Measurements from ENCODE around the gene BUD31. TPM values are rescaled to one million over a fixed set of nuclear protein-coding genes. Genes with fewer than 3 reads are reported as not detected.

BUD31 gene
- polyA plus RNA-seq, 6 donors from 2014 or later, result 129 to 201 (median 182) TPM

GRCh38 chr7:99433158-99433557 lies 24.4 kb downstream of the BUD31 start:
- no peaks in the 10 kb centered on the region for H3K9me3 Mint-ChIP-seq
- H3K4me3 Mint-ChIP-seq, result no peak overlapping the region

GRCh38 chr7:99437946-99438572 lies 29.3 kb downstream of the BUD31 start:
- Mint-ChIP-seq H3K27ac (peak overlapping the region; percentile 20 to 97 (median 90)), H3K27me3 (no peaks in the 10 kb centered on the region), H3K9me3 (no peaks in the 10 kb centered on the region), H3K4me1 (peaks cover 29 to 49% (median 39%) of the 10 kb centered on the region in 3 donors), H3K36me3 (no peaks in the 10 kb centered on the region), H3K4me3 (peak overlapping the region; percentile 95 to 100 (median 98))
- no peak for DNase-seq
- peak in 1 of 2 donors; percentile 17 for ATAC-seq (ENCODE audit: low read depth in 2 of 2)

More at GRCh38 chr7:99433158-99433557, 24.4 kb downstream of the BUD31 start:
- no peak for ATAC-seq (ENCODE audit: low read depth in 2 of 2)
- H3K27ac Mint-ChIP-seq, result no peak overlapping the region
- no peak for DNase-seq
- H3K36me3 Mint-ChIP-seq, result no peaks in the 10 kb centered on the region
- no peaks in the 10 kb centered on the region for H3K27me3 Mint-ChIP-seq
- peaks cover 0 to 14% (median 12%) of the 10 kb centered on the region in 3 donors for H3K4me1 Mint-ChIP-seq

GRCh38 chr7:99438573-99439480 lies 30.1 kb downstream of the BUD31 start, which contains the start of the genes CPSF4 and PTCD1:
Gene CPSF4 (plus strand): TSS chr7:99438943. CDS start chr7:99439083, 140 bp downstream.
Gene PTCD1 (minus strand): TSS chr7:99438798. CDS start chr7:99435242, 3,556 bp downstream.
- H3K4me3 Mint-ChIP-seq, result peak within 1 kb of the TSS; percentile 95 to 100 (median 98)
- H3K9me3 Mint-ChIP-seq, result no peaks in the 10 kb centered on the region
- no peaks in the 10 kb centered on the region for H3K27me3 Mint-ChIP-seq
- H3K36me3 Mint-ChIP-seq, result no peaks in the 10 kb centered on the region
- H3K4me1 Mint-ChIP-seq, result peaks cover 32 to 50% (median 43%) of the 10 kb centered on the region in 3 donors
- DNase-seq (peak; percentile 86), ATAC-seq (ENCODE audit: low read depth in 2 of 2) (peak; percentile 94 to 95)
- H3K27ac Mint-ChIP-seq, result peak within 1 kb of the TSS; percentile 87 to 98 (median 96)

- DNase-seq, result no peak
- Mint-ChIP-seq H3K4me3 (peak overlapping the region; percentile 95 to 100 (median 98)), H3K9me3 (no peaks in the 10 kb centered on the region), H3K36me3 (no peaks in the 10 kb centered on the region), H3K27me3 (no peaks in the 10 kb centered on the region), H3K4me1 (peaks cover 37 to 56% (median 51%) of the 10 kb centered on the region in 3 donors), H3K27ac (peak overlapping the region in 3 of 6 donors; percentile 55 to 98 (median 65))
- ATAC-seq (ENCODE audit: low read depth in 2 of 2), result no peak
Measured at GRCh38 chr7:99440195-99440594, 31.4 kb downstream of the BUD31 start.

DNA sequence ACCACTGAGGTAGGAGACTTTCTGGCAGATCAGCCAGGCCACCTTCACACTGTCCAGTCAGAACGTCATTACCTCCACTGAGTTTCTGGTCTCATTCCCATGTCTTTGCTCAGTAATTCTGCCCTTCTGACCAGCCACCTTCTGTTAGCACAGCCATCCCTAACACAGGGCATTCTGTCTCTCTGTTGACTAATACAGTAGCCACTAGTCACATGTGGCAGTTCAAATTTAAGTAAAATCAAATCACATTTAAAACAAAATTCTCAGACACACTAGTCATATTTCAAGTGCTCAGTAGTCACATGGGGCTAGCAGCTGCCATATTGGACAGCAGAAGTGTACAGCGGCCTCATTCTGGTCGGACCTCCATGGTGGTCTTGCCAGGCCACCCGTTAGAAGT lies 37.3 kb downstream of the BUD31 start:
- Mint-ChIP-seq H3K27me3 (no peaks in the 10 kb centered on the region), H3K27ac (peak overlapping the region in 1 of 6 donors; percentile 55), H3K4me1 (peaks cover 21 to 25% (median 21%) of the 10 kb centered on the region in 3 donors), H3K9me3 (no peaks in the 10 kb centered on the region), H3K4me3 (no peak overlapping the region), H3K36me3 (no peaks in the 10 kb centered on the region)
- no peak for DNase-seq
- no peak for ATAC-seq (ENCODE audit: low read depth in 2 of 2)

GRCh38 chr7:99447943-99448342 lies 39.2 kb downstream of the BUD31 start:
- Mint-ChIP-seq H3K27me3 (no peaks in the 10 kb centered on the region), H3K36me3 (no peaks in the 10 kb centered on the region)
- no peak for ATAC-seq (ENCODE audit: low read depth in 2 of 2)

GRCh38 chr7:99448855-99449254 lies 40.1 kb downstream of the BUD31 start:
- H3K4me1 Mint-ChIP-seq, result peaks cover 7 to 13% (median 9%) of the 10 kb centered on the region in 3 donors
- H3K36me3 Mint-ChIP-seq, result peaks cover 3 to 5% of the 10 kb centered on the region in 2 donors
- H3K9me3 Mint-ChIP-seq, result no peaks in the 10 kb centered on the region
- ATAC-seq (ENCODE audit: low read depth in 2 of 2) (no peak), DNase-seq (no peak)
- no peak overlapping the region for H3K27ac Mint-ChIP-seq
- no peaks in the 10 kb centered on the region for H3K27me3 Mint-ChIP-seq
- H3K4me3 Mint-ChIP-seq, result no peak overlapping the region

More at GRCh38 chr7:99447943-99448342, 39.2 kb downstream of the BUD31 start:
- H3K4me3 Mint-ChIP-seq, result no peak overlapping the region
- H3K9me3 Mint-ChIP-seq, result no peaks in the 10 kb centered on the region
- peaks cover 12 to 19% (median 13%) of the 10 kb centered on the region in 3 donors for H3K4me1 Mint-ChIP-seq
- H3K27ac Mint-ChIP-seq, result peak overlapping the region in 1 of 6 donors; percentile 89
- no peak for DNase-seq

- Mint-ChIP-seq H3K9me3 (no peaks in the 10 kb centered on the region), H3K4me1 (peaks cover 6 to 9% (median 8%) of the 10 kb centered on the region in 3 donors), H3K27ac (peak overlapping the region in 1 of 6 donors; percentile 61), H3K27me3 (no peaks in the 10 kb centered on the region), H3K4me3 (no peak overlapping the region), H3K36me3 (peaks cover 5 to 8% of the 10 kb centered on the region in 2 donors)
- DNase-seq (no peak), ATAC-seq (ENCODE audit: low read depth in 2 of 2) (no peak)
Measured at GRCh38 chr7:99449326-99449725, 40.6 kb downstream of the BUD31 start.

DNA sequence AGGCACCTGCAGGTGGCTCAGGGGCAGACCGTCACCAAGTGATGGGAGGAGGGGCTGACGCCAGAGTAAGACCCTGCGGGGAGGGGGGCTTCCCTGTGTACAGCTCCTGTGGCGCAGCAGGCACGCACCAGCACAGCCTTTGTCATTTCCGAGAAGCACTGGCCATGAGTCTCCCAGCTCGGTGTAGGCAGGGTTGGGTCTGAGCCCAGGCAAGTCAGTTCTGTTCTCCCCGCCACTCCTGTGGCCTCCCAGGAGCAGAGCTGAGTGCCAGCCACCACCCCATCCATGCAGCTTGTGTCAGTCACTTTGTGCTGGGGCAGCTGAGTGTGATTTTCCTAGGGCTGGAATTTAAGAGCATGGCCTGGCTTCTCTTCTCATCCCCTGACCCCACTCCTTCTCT lies 43.2 kb downstream of the BUD31 start:
- no peaks in the 10 kb centered on the region for H3K9me3 Mint-ChIP-seq
- no peak overlapping the region for H3K4me3 Mint-ChIP-seq
- peaks cover 5 to 8% of the 10 kb centered on the region in 2 donors for H3K36me3 Mint-ChIP-seq
- DNase-seq (no peak), ATAC-seq (ENCODE audit: low read depth in 2 of 2) (no peak)
- peaks cover 0 to 4% (median 2%) of the 10 kb centered on the region in 3 donors for H3K4me1 Mint-ChIP-seq
- H3K27ac Mint-ChIP-seq, result peak overlapping the region in 1 of 6 donors; percentile 49
- H3K27me3 Mint-ChIP-seq, result no peaks in the 10 kb centered on the region

DNA sequence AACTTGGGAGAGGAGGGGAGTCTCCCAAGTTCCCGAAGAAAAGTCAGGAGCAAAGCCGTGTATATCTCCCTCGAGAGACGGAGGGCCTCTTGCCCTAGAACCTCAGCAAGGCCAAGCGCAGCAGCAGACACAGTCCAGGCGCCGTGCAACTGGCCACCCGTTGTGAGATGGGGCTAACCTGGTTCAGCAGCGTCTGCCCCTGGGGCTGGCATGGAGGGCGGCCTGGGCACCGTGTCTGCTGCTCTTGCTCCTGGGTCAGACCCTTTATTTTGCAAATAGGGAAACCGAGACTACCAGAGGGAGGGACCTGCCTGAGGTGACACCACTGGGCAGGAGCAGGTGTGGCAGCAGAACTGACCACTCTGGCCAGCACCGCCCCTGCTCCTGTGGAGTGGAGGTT lies 43.8 kb downstream of the BUD31 start:
- H3K27me3 Mint-ChIP-seq, result no peaks in the 10 kb centered on the region
- H3K4me3 Mint-ChIP-seq, result no peak overlapping the region
- DNase-seq (no peak), ATAC-seq (ENCODE audit: low read depth in 2 of 2) (no peak)
- H3K27ac Mint-ChIP-seq, result no peak overlapping the region
- peaks cover 5 to 8% of the 10 kb centered on the region in 2 donors for H3K36me3 Mint-ChIP-seq
- H3K4me1 Mint-ChIP-seq, result peaks cover 0 to 4% (median 2%) of the 10 kb centered on the region in 3 donors
- no peaks in the 10 kb centered on the region for H3K9me3 Mint-ChIP-seq

DNA sequence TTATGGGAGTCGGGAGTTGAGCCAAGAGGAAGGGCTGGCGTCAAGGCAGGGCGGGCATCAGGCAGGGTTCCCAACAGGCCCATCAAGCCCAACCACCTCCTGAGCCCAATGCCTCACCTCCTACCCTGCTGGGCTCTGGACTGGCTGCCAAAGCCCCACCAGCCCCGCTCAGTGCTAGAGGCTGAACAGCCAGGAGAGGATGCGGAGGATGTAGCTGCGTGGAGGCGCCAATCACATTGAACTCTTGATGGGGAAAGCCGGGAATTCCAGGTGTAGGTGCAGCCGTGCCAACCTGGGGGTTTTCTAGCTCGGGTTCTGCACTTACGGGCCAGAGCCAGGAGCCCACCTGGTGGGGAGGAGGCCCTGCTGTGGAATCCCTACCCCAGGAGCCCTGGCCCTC lies 44.3 kb downstream of the BUD31 start:
- H3K4me1 Mint-ChIP-seq, result peaks cover 0 to 4% (median 2%) of the 10 kb centered on the region in 3 donors
- no peaks in the 10 kb centered on the region for H3K27me3 Mint-ChIP-seq
- no peak for ATAC-seq (ENCODE audit: low read depth in 2 of 2)
- H3K9me3 Mint-ChIP-seq, result no peaks in the 10 kb centered on the region
- H3K36me3 Mint-ChIP-seq, result peaks cover 5 to 8% of the 10 kb centered on the region in 2 donors
- no peak overlapping the region for H3K4me3 Mint-ChIP-seq
- no peak overlapping the region for H3K27ac Mint-ChIP-seq
- DNase-seq, result no peak

- H3K27me3 Mint-ChIP-seq, result no peaks in the 10 kb centered on the region
- ATAC-seq (ENCODE audit: low read depth in 2 of 2) (no peak), DNase-seq (no peak)
- H3K36me3 Mint-ChIP-seq, result peaks cover 5 to 8% of the 10 kb centered on the region in 2 donors
- H3K4me1 Mint-ChIP-seq, result peaks cover 8 to 17% (median 11%) of the 10 kb centered on the region in 3 donors
- no peaks in the 10 kb centered on the region for H3K9me3 Mint-ChIP-seq
- no peak overlapping the region for H3K4me3 Mint-ChIP-seq
- peak overlapping the region in 1 of 6 donors; percentile 14 for H3K27ac Mint-ChIP-seq
Measured at GRCh38 chr7:99455874-99456273, 47.1 kb downstream of the BUD31 start.

- no peaks in the 10 kb centered on the region for H3K27me3 Mint-ChIP-seq
- peak overlapping the region in 1 of 6 donors; percentile 11 for H3K27ac Mint-ChIP-seq
- ATAC-seq (ENCODE audit: low read depth in 2 of 2) (no peak), DNase-seq (no peak)
- H3K4me1 Mint-ChIP-seq, result peaks cover 11 to 17% (median 11%) of the 10 kb centered on the region in 3 donors
- peaks cover 5 to 8% of the 10 kb centered on the region in 2 donors for H3K36me3 Mint-ChIP-seq
- no peak overlapping the region for H3K4me3 Mint-ChIP-seq
- H3K9me3 Mint-ChIP-seq, result no peaks in the 10 kb centered on the region
Measured at GRCh38 chr7:99456288-99456687, 47.5 kb downstream of the BUD31 start.

Measured in naive B cell (primary cell).